Measurements from ENCODE around the gene TFR2.
"Not testable (repeated sequence)": the region's sequence is repeated elsewhere in the genome, so short reads cannot be mapped to it uniquely, and the experiment has no call there.

The TFR2 gene

GRCh38 chr7:100678291-100678984 is 37.1 kb upstream of the TFR2 start:
- DNase-seq (ENCODE audit: low read depth in 2 of 2) = no peak

GRCh38 chr7:100677308-100678267 is 36.2 kb upstream of the TFR2 start:
- no peak for DNase-seq (ENCODE audit: low read depth in 2 of 2)

GRCh38 chr7:100676501-100677306 is 35.4 kb upstream of the TFR2 start:
- no peak for DNase-seq (ENCODE audit: low read depth in 2 of 2)

GRCh38 chr7:100675581-100676350 is 34.4 kb upstream of the TFR2 start:
- peak; percentile 65 to 66 for DNase-seq (ENCODE audit: low read depth in 2 of 2)

GRCh38 chr7:100675105-100675451 is 33.7 kb upstream of the TFR2 start:
- DNase-seq (ENCODE audit: low read depth in 2 of 2) = no peak

GRCh38 chr7:100674411-100675104 is 33.2 kb upstream of the TFR2 start:
- DNase-seq (ENCODE audit: low read depth in 2 of 2) = no peak

GRCh38 chr7:100673942-100674410 is 32.6 kb upstream of the TFR2 start:
- DNase-seq (ENCODE audit: low read depth in 2 of 2) = peak in 1 of 2 donors; percentile 47

- peak; percentile 97 to 99 for DNase-seq (ENCODE audit: low read depth in 2 of 2)
These were observed 32.1 kb upstream of the TFR2 start, which contains the start of gene GNB2 for GRCh38 chr7:100673302-100673941. Gene GNB2 (plus strand): TSS chr7:100673740. CDS start chr7:100676266, 2,526 bp downstream.

GRCh38 chr7:100671353-100672327 is 30.3 kb upstream of the TFR2 start:
- DNase-seq (ENCODE audit: low read depth in 2 of 2) = no peak

- no peak for DNase-seq (ENCODE audit: low read depth in 2 of 2)
These were observed 28.7 kb upstream of the TFR2 start for GRCh38 chr7:100670074-100670473.

GRCh38 chr7:100669106-100669505 is 27.8 kb upstream of the TFR2 start:
- not testable (repeated sequence) for DNase-seq (ENCODE audit: low read depth in 2 of 2)

- DNase-seq (ENCODE audit: low read depth in 2 of 2) = no peak
These were observed 26.7 kb upstream of the TFR2 start for GRCh38 chr7:100668069-100668449.

- no peak for DNase-seq (ENCODE audit: low read depth in 2 of 2)
These were observed 26.1 kb upstream of the TFR2 start for GRCh38 chr7:100667331-100668068.

- DNase-seq (ENCODE audit: low read depth in 2 of 2) = no peak
These were observed 23.9 kb upstream of the TFR2 start for GRCh38 chr7:100665168-100665726.

- not testable (repeated sequence) for DNase-seq (ENCODE audit: low read depth in 2 of 2)
These were observed 20.9 kb upstream of the TFR2 start for GRCh38 chr7:100662194-100662776.

- DNase-seq (ENCODE audit: low read depth in 2 of 2) = peak in 1 of 2 donors; percentile 47
These were observed 14.7 kb upstream of the TFR2 start, which contains the start of gene ACTL6B for GRCh38 chr7:100655908-100656674. Gene ACTL6B (minus strand): TSS chr7:100656448. CDS start chr7:100656354, 94 bp downstream.
